ENCODE measurements around the gene HSPBP1. TPM values are rescaled to one million over a fixed set of nuclear protein-coding genes. Genes with fewer than 3 reads are reported as not detected.

The HSPBP1 gene
- total RNA-seq, 1 donor from 2014 or later = 16.1 TPM

- intact Hi-C loops (cut with DNase I) = no loop called here
- ATAC-seq (no peak), DNase-seq (ENCODE audit: low spot score) (no peak)
These were observed 34.5 kb downstream of the HSPBP1 start for GRCh38 chr19:55245236-55245904.

- intact Hi-C loops (cut with DNase I) = loop anchor here (1.0 kb wide), 1 partner anchor 14 kb away; no protein-coding TSS in a partner anchor
- DNase-seq (ENCODE audit: low spot score) = no peak
- no peak for ATAC-seq
These were observed 35.8 kb downstream of the HSPBP1 start for GRCh38 chr19:55244004-55244680.

GRCh38 chr19:55242517-55242916 lies 37.4 kb downstream of the HSPBP1 start:
- DNase-seq (ENCODE audit: low spot score) (no peak), ATAC-seq (no peak)
- intact Hi-C loops (cut with DNase I) = no loop called here

- DNase-seq (ENCODE audit: low spot score) (no peak), ATAC-seq (no peak)
- intact Hi-C loops (cut with DNase I) = no loop called here
These were observed 37.9 kb downstream of the HSPBP1 start for GRCh38 chr19:55241935-55242464.

GRCh38 chr19:55241143-55241934 lies 38.6 kb downstream of the HSPBP1 start:
- intact Hi-C loops (cut with DNase I) = no loop called here

GRCh38 chr19:55240713-55241020 lies 39.2 kb downstream of the HSPBP1 start:
- ATAC-seq (no peak), DNase-seq (ENCODE audit: low spot score) (no peak)
- intact Hi-C loops (cut with DNase I) = no loop called here

More at GRCh38 chr19:55241143-55241934, 38.6 kb downstream of the HSPBP1 start:
- DNase-seq (ENCODE audit: low spot score) (no peak), ATAC-seq (no peak)

- no peak for DNase-seq (ENCODE audit: low spot score)
- intact Hi-C loops (cut with DNase I) = no loop called here
- ATAC-seq = no peak
These were observed 40.9 kb downstream of the HSPBP1 start for GRCh38 chr19:55239004-55239403.

GRCh38 chr19:55238030-55238429 lies 41.9 kb downstream of the HSPBP1 start:
- DNase-seq (ENCODE audit: low spot score) (no peak), ATAC-seq (no peak)
- intact Hi-C loops (cut with DNase I) = no loop called here

GRCh38 chr19:55232986-55233385 lies 46.9 kb downstream of the HSPBP1 start:
- no peak for ATAC-seq
- intact Hi-C loops (cut with DNase I) = no loop called here
- DNase-seq (ENCODE audit: low spot score) = no peak

GRCh38 chr19:55232286-55232602 lies 47.7 kb downstream of the HSPBP1 start:
- DNase-seq (ENCODE audit: low spot score) = no peak
- intact Hi-C loops (cut with DNase I) = no loop called here
- no peak for ATAC-seq

GRCh38 chr19:55231391-55232285 lies 48.3 kb downstream of the HSPBP1 start:
- ATAC-seq = no peak
- peak; percentile 45 for DNase-seq (ENCODE audit: low spot score)

GRCh38 chr19:55230780-55231179 lies 49.1 kb downstream of the HSPBP1 start:
- DNase-seq (ENCODE audit: low spot score) (no peak), ATAC-seq (no peak)
- intact Hi-C loops (cut with DNase I) = no loop called here

More at GRCh38 chr19:55231391-55232285, 48.3 kb downstream of the HSPBP1 start:
- intact Hi-C loops (cut with DNase I) = no loop called here

GRCh38 chr19:55230329-55230728 lies 49.6 kb downstream of the HSPBP1 start:
- no peak for ATAC-seq
- intact Hi-C loops (cut with DNase I) = no loop called here
- peak; percentile 31 for DNase-seq (ENCODE audit: low spot score)

- intact Hi-C loops (cut with DNase I) = no loop called here
- ATAC-seq (peak; percentile 9), DNase-seq (ENCODE audit: low spot score) (no peak)
These were observed 50.1 kb downstream of the HSPBP1 start for GRCh38 chr19:55229789-55230182.

GRCh38 chr19:55229145-55229788 lies 50.6 kb downstream of the HSPBP1 start:
- ATAC-seq (no peak), DNase-seq (ENCODE audit: low spot score) (no peak)
- intact Hi-C loops (cut with DNase I) = no loop called here

GRCh38 chr19:55228403-55229031 lies 51.4 kb downstream of the HSPBP1 start, which contains the start of gene TMEM86B:
Gene TMEM86B (minus strand): TSS chr19:55228763. CDS start chr19:55228741, 22 bp downstream.
- no peak for ATAC-seq
- intact Hi-C loops (cut with DNase I) = no loop called here

GRCh38 chr19:55228015-55228391 lies 51.9 kb downstream of the HSPBP1 start:
- ATAC-seq = no peak
- DNase-seq (ENCODE audit: low spot score) = no peak
- intact Hi-C loops (cut with DNase I) = no loop called here

More at GRCh38 chr19:55228403-55229031, 51.4 kb downstream of the HSPBP1 start, which contains the start of gene TMEM86B:
- no peak for DNase-seq (ENCODE audit: low spot score)
